Upper lobe of left lung (tissue), 4 donors: Measurements from ENCODE around the gene RNF130.

ENCODE experiments used
- EP300 ChIP-seq, 4 donors: sonication (generic); formaldehyde crosslinking; IDR thresholded peaks; one replicate each; pipeline ENCODE4 v1.5.1; 2017; ENCODE audit warnings: antibody characterized with exemption in 4 of 4, control low read depth in 2 of 4
- TF ChIP-seq, protein P1 (sequence below), 6 experiments: fragments of 450-650 bp in 4 of 6; fragments of 200-600 bp in 2 of 6; sonication (generic) in 2 of 6; IDR thresholded peaks; one replicate each; pipeline ENCODE4 v1.5.1; 2016 to 2019; ENCODE audit warnings: antibody characterized with exemption in 6 of 6

DNA sequence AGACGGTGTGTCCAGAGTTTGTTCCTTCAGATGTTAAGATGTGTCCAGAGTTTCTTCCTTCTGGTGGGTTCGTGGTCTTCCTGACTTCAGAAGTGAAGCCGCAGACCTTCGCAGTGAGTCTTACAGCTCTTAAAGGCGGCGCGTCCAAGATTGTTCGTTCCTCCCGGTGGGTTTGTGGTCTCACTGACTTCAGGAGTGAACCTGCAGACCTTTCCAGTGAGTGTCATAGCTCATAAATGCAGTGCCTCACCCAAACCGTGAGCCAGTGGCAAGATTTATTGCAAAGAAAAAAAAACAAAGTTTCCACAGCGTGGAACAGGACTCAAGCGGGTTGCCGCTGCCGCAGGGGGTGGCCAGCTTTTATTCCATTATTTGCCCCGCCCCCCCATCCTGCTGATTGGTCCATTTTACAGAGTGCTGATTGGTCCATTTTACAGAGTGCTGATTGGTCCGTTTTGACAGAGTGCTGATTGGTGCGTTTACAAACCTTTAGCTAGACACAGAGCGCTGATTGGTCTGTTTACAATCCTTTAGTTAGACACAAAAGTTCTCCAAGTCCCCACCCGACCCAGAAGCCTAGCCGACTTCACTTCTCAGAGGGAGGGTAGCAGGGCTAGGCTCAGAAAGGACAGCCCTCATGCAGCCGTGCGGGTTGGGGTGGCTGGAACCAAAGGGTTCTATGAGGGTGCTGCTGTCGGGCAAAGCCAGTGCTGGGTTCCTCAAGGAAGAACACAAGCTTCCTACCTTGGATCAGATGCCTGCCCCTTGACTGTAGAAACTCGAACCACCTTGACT, 9.1 kb upstream of the RNF130 start:
- TF ChIP-seq, protein P1, sequence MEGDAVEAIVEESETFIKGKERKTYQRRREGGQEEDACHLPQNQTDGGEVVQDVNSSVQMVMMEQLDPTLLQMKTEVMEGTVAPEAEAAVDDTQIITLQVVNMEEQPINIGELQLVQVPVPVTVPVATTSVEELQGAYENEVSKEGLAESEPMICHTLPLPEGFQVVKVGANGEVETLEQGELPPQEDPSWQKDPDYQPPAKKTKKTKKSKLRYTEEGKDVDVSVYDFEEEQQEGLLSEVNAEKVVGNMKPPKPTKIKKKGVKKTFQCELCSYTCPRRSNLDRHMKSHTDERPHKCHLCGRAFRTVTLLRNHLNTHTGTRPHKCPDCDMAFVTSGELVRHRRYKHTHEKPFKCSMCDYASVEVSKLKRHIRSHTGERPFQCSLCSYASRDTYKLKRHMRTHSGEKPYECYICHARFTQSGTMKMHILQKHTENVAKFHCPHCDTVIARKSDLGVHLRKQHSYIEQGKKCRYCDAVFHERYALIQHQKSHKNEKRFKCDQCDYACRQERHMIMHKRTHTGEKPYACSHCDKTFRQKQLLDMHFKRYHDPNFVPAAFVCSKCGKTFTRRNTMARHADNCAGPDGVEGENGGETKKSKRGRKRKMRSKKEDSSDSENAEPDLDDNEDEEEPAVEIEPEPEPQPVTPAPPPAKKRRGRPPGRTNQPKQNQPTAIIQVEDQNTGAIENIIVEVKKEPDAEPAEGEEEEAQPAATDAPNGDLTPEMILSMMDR (IDR thresholded peaks at IDR 0.05), result no peak
- no peak for TF ChIP-seq EP300 (IDR thresholded peaks at IDR 0.05)
